ENCODE results near the gene USP2.

GRCh38 chr11:119369132-119369925 is 12.2 kb downstream of the USP2 start:
- TF ChIP-seq MXI1 (IDR thresholded peaks at IDR 0.05; ENCODE audit: borderline replicate concordance, low read depth, low read length) (no peak), CTCF (conservative IDR thresholded peaks at IDR 0.05; ENCODE audit: low read depth, low read length) (no peak), FOS (IDR thresholded peaks at IDR 0.05; ENCODE audit: low read depth, low read length) (no peak), ELK1 (IDR thresholded peaks at IDR 0.05; ENCODE audit: borderline replicate concordance, low read depth, low read length) (no peak), POLR2A (IDR thresholded peaks at IDR 0.05; ENCODE audit: low read depth, low read length) (no peak), USF2 (IDR thresholded peaks at IDR 0.05; ENCODE audit: low read depth, low read length) (no peak), RCOR1 (IDR thresholded peaks at IDR 0.05; ENCODE audit: insufficient replicate concordance, low read length) (no peak), MAZ (IDR thresholded peaks at IDR 0.05; ENCODE audit: borderline replicate concordance, low read depth, low read length) (no peak), BHLHE40 (IDR thresholded peaks at IDR 0.05; ENCODE audit: low read depth, low read length) (no peak), CHD1 (IDR thresholded peaks at IDR 0.05; ENCODE audit: low read depth, low read length) (no peak), MAFK (IDR thresholded peaks at IDR 0.05; ENCODE audit: low read depth, low read length) (no peak), CEBPB (IDR thresholded peaks at IDR 0.05; ENCODE audit: low read depth, low read length) (no peak), SMC3 (IDR thresholded peaks at IDR 0.05; ENCODE audit: low read depth, low read length) (no peak)

Measured in IMR-90 (cell line).